Neural cell (in vitro differentiated cells): ENCODE results near the gene MCCD1.

Experiments used
- EZH2 ChIP-seq: fragments of 200-600, 300-800 bp; shearing (Covaris generic), sonication (generic); IDR thresholded peaks from 2 replicates; pipeline ENCODE4 v1.6.1; 2014; ENCODE audit warnings: antibody characterized with exemption, low read length, borderline replicate concordance, mild to moderate bottlenecking; ENCODE audit not compliant: insufficient read depth, poor library complexity, severe bottlenecking
- SMC3 ChIP-seq: fragments of 450-650 bp; conservative IDR thresholded peaks from 2 replicates; pipeline ENCODE4 v1.6.1; 2014; ENCODE audit warnings: antibody characterized with exemption, mild to moderate bottlenecking, moderate library complexity; ENCODE audit not compliant: poor library complexity

- TF ChIP-seq SMC3: no peak
- TF ChIP-seq EZH2: no peak
These were observed 50.4 kb downstream of the MCCD1 start for GRCh38 chr6:31579119-31579505.
